Measurements from ENCODE around the gene PTX4.
"Not testable (repeated sequence)": the region's sequence is repeated elsewhere in the genome, so short reads cannot be mapped to it uniquely, and the experiment has no call there.

PTX4 gene

DNA sequence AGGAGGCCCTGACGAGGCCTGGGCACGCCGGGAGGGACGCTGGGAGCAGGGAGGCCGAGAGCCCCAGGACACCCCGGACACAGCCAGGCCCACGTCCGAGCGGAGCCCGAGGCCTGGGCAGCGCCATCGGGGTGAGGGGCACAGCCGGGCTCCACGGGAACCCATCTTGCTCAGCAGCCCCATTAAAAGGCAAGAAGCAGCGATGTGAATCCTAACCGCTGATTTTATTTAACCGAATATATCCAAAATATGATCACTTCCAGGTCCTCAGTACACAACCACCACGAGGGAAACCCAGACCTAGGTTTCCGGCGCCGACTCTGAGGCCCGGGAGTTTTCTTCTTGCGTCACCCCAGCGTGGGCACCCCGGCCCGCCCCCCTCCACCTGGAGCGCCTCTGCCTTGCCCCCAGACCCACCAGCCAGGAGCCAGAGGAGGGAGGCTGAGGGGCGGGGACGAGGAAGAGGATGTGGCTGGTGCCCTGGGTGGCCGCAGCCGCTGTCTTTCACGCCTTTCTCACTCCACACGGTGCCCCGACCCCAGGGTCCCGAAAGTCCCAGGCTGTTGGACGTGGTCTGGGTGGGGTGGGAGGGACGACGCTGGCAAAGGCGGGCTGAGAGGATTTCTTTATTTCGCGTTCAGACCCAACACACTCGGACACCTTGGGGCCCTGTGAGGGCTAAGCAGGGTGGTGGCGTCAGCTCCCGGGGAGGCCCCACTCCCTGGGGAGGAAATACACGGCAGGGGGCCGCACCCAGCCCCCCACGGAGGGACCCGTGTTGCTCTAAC is 43.8 kb downstream of the PTX4 start:
- Histone ChIP-seq H3K9ac (ENCODE audit: low read depth, low read length) (no peak overlapping the region), H3K4me1 (ENCODE audit: insufficient read depth, low read length) (no peaks in the 10 kb centered on the region), H3K36me3 (ENCODE audit: insufficient read depth, low read length) (no peaks in the 10 kb centered on the region), H3K9me3 (ENCODE audit: control insufficient read depth, insufficient read depth, low read length) (no peaks in the 10 kb centered on the region)

DNA sequence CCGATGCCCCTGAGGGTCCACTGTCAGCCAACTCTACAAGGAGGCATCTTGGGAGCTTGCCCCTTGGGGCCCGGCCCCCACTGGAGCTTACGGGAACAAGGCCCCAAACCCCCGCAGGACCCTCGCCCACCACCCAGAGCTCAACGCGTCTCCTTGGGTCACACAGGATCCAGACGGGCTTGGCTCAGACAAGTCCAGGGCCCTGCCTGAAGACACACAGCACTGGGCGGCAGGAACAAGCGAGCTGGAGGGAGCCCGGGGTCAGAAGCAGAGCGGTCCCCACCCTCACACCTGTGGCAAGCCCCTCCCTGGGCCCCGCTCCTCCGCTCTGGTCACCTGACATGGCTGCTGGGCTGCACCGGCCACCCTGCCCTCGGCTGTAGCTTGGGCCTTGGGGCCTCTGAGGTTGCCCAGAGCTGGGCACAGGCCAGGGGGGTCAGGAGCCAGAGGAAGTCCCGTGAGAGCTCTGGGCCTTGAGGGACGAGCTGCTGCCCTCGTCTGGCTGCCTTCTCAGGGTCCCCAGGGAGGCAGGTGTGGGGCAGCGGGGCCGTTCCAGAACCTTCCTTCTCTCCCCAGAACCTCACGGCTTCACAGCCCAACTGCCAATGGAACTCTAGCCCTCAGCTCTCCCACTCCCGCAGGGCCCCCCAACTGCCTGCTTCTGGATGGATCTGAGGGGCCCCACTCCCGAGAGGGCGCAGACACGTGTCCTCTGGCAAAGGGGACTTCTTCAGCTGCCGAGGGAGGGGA is 44.6 kb downstream of the PTX4 start, which contains the start of gene CCDC154:
TSS of gene CCDC154 (minus strand) at position 577 of the 750 bp plus-strand sequence. CDS start at position 343, 234 bp downstream.
- Histone ChIP-seq H3K9ac (ENCODE audit: low read depth, low read length) (no peak within 1 kb of the TSS), H3K9me3 (ENCODE audit: control insufficient read depth, insufficient read depth, low read length) (no peaks in the 10 kb centered on the region), H3K36me3 (ENCODE audit: insufficient read depth, low read length) (no peaks in the 10 kb centered on the region), H3K4me1 (ENCODE audit: insufficient read depth, low read length) (no peaks in the 10 kb centered on the region)

DNA sequence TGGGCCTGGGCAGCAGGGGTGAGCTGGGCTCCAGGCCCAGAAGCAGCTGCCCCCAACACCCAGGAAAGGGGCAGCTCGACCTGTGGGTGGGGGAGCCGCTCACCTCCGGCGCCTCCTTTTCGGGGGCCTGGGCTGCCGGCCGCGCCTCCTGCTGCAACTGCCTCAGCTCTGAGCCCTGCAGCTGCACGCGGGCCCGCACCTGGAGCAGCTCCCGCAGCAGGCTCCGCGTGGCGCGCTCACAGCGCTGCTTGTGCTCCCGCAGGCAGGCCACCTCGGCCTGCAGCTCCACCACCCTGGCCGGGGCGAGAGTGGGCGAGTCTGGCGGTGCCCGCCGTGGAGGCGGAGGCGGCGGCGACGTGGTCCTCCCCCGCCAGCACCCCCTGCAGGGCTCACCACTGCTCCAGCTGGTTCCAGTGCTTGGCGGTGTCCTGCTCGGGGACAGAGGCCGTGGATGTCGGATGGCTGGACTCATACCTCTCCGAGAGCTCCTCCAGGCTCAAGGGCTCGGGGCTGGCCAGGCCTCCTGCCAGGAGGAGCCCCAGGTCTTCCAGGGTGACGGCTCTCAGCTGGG is 45.3 kb downstream of the PTX4 start:
- no peak overlapping the region for H3K9ac ChIP-seq (ENCODE audit: low read depth, low read length)
- no peaks in the 10 kb centered on the region for H3K36me3 ChIP-seq (ENCODE audit: insufficient read depth, low read length)
- H3K9me3 ChIP-seq (ENCODE audit: control insufficient read depth, insufficient read depth, low read length) = no peaks in the 10 kb centered on the region
- H3K4me1 ChIP-seq (ENCODE audit: insufficient read depth, low read length) = no peaks in the 10 kb centered on the region

DNA sequence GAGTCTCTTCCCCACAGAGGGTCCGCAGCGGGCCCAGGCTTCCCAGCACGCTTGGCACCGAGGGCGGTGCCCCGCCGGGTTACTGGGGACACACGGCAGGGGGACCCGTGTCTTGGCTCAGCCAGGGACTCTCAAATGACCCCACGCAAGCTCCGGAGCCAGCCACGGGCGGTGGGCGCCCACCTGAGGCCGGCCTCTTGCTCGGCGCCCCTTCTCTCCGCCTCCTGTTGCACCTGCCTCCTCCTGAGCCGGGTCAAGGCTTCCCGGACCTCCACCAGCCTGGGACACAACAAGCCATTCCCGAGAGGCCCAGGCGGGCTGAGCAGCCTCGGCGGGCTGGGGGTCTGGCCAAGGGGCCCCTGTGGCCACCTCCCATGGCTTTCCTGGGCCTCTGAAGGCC is 46.0 kb downstream of the PTX4 start:
- Histone ChIP-seq H3K9ac (ENCODE audit: low read depth, low read length) (no peak overlapping the region), H3K4me1 (ENCODE audit: insufficient read depth, low read length) (no peaks in the 10 kb centered on the region), H3K9me3 (ENCODE audit: control insufficient read depth, insufficient read depth, low read length) (no peaks in the 10 kb centered on the region)

DNA sequence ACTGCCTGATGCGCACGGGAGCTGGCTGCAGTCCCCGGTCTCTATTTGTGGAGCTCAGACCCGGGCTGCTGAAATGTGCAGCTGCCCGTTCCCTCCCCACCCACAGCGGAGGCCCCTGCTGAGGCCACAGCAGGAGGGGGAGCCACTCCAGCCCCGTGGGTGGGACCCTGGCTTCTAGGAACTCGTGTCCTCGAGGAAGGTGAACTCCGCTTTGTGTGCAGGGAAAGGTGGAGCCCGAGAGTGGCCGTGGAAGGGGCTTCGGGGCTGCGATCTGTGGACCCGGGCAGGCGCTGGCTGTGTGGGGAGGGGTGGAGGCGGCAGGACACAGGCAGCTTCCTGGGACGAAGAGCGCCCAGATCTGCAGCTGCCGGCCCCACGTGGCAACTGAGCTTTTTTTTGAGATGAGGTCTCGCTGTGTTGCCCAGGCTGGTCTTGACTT is 47.3 kb downstream of the PTX4 start:
- no peaks in the 10 kb centered on the region for H3K4me1 ChIP-seq (ENCODE audit: insufficient read depth, low read length)
- no peaks in the 10 kb centered on the region for H3K9me3 ChIP-seq (ENCODE audit: control insufficient read depth, insufficient read depth, low read length)
- no peaks in the 10 kb centered on the region for H3K36me3 ChIP-seq (ENCODE audit: insufficient read depth, low read length)
- H3K9ac ChIP-seq (ENCODE audit: low read depth, low read length) = no peak overlapping the region

More for the DNA sequence above, 46.0 kb downstream of the PTX4 start:
- no peaks in the 10 kb centered on the region for H3K36me3 ChIP-seq (ENCODE audit: insufficient read depth, low read length)

DNA sequence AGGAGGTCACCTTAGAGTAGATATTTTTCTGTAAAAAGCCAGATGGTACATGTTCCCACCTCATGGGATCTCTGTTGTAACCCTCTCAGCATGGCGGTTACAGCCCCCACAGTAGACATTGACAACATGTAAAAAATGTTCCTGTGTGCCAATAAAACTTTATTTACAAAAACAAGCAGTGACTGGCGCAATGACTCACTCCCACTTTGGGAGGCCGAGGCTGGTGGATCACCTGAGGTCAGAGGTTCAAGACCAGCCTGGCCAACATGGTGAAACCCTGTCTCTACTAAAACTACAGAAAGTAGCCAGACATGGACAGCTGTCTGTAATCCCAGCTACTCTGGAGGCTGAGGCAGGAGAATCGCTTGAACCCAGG is 49.1 kb downstream of the PTX4 start:
- not testable (repeated sequence) for H3K9me3 ChIP-seq (ENCODE audit: control insufficient read depth, insufficient read depth, low read length); H3K9ac ChIP-seq (ENCODE audit: low read depth, low read length); H3K4me1 ChIP-seq (ENCODE audit: insufficient read depth, low read length)

DNA sequence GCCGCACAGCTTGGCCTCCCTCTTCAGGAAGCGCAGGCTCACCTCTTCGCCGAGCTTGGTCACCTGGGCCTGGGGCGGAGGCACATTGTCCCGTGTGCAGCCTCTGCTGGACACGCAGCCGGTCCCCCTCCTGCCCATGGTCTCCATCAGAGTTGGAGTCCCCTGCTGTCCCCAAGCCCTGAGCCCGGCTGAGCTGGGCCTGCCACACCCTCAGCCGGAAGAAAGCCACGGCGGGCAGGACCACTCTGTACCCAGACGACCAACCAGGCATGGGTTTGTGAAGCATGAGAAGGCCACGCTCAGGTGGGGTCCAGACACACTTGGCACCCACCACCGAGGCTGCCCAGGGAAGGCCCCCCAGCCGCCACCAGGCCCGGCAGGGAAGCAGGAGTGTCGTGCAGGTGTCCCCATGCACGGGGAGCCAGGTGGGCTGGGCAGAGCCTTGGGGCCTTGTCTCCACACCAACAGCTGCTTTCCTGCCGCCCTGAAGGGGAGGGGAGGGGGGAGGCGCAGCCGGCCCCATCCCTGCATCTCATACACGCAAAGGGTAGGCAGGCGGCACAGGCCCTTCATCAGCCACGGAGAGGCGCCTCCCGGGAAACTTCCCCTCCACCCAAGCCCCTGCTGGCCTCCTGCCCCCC is 49.6 kb downstream of the PTX4 start:
- H3K9me3 ChIP-seq (ENCODE audit: control insufficient read depth, insufficient read depth, low read length) = no peaks in the 10 kb centered on the region
- H3K36me3 ChIP-seq (ENCODE audit: insufficient read depth, low read length) = no peaks in the 10 kb centered on the region
- H3K4me1 ChIP-seq (ENCODE audit: insufficient read depth, low read length) = no peaks in the 10 kb centered on the region
- H3K9ac ChIP-seq (ENCODE audit: low read depth, low read length) = no peak overlapping the region

More for the DNA sequence above, 49.1 kb downstream of the PTX4 start:
- not testable (repeated sequence) for H3K36me3 ChIP-seq (ENCODE audit: insufficient read depth, low read length)

DNA sequence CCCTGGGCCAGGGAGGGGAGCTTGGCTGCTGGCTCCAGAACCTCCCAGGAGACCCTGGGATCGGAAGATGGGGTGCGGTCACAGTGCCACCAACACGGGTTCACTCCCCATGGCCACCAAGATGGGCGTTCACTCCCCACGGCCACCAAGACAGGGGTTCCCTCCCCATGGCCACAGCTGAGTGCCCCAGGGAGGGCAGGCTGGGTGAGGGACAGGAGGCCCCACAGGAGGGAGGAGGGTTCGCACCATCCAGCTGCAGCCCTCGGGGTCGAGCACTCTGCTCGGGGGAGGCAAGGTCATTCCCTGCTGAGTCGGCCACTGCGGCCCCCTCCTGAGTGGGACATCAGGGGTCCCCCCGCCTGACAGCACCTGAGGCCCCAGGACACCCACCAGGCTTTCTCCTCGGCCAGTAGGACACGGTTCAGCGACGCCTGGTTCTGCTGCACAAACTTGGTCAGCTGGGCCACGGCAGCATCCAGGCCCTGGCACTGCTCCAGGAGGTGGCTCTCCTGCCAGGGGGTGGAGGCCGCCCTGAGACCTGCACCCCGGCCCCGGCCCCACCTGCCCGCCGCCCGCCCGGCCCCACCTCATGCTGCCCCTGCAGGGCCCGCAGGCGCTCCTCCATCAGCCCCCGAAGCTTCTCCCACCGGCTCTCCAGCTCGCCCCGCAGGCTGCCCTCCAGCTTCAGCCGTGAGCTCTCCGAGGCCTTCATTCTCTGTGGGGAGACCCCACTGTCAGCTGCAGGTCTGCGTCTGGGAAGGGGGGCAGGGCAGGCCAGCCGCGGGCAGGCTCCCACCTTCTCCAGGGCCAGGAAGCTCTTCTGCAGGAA is 50.3 kb downstream of the PTX4 start:
- no peaks in the 10 kb centered on the region for H3K9me3 ChIP-seq (ENCODE audit: control insufficient read depth, insufficient read depth, low read length)
- H3K4me1 ChIP-seq (ENCODE audit: insufficient read depth, low read length) = no peaks in the 10 kb centered on the region
- no peak overlapping the region for H3K9ac ChIP-seq (ENCODE audit: low read depth, low read length)
- H3K36me3 ChIP-seq (ENCODE audit: insufficient read depth, low read length) = no peaks in the 10 kb centered on the region

DNA sequence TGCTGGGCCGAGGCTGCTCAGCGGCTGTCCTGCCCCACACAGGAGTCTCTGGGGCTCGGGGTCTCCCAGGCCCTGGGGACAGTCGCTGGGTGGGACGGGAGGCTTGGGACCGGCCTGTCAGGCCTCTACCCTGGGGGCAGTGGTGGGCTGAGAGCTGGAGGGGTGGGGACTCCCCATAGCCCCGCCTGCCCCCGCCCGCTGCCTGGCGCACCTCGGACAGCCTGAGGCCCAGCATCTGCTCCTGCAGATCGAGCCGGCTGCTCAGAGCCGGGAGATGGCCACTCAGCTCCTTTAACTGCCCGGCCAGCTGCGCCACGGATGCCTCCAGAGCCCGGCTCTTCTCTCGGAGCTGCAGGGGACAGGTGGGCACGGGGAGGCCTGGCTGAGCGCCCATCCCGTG is 51.1 kb downstream of the PTX4 start:
- Histone ChIP-seq H3K4me1 (ENCODE audit: insufficient read depth, low read length) (no peaks in the 10 kb centered on the region), H3K9me3 (ENCODE audit: control insufficient read depth, insufficient read depth, low read length) (no peaks in the 10 kb centered on the region), H3K36me3 (ENCODE audit: insufficient read depth, low read length) (no peaks in the 10 kb centered on the region), H3K9ac (ENCODE audit: low read depth, low read length) (no peak overlapping the region)

DNA sequence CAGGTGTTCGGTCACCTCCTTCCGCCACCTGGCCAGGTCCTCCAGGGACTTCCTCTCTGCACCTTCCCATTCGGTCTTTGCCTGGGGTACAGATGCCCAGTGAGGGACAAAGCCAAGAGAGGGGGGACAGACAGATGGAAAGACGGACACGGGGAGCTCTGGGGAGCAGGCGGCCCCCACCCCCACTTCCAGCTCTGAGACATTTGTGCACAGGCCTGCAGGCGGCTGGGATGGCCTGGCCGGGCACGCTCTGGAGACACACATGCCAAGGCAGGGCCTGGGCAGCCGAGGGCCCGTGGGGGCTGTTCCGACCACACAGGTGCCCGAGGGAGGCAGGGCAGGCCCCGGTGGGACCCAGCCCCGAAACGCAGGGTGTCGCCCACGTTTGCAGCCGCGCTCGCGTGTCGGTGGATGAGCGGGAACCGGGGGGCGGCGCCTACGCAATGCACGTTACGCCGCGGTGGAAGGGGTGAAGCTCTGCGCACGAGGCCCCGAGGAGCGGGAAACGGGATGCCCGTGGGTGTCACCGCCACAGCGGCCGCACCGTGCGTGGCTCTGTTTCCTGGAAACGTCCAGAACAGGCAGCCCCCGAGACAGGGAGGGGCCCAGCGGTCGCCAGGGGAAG is 51.9 kb downstream of the PTX4 start:
- Histone ChIP-seq H3K36me3 (ENCODE audit: insufficient read depth, low read length) (no peaks in the 10 kb centered on the region), H3K4me1 (ENCODE audit: insufficient read depth, low read length) (no peaks in the 10 kb centered on the region), H3K9me3 (ENCODE audit: control insufficient read depth, insufficient read depth, low read length) (no peaks in the 10 kb centered on the region), H3K9ac (ENCODE audit: low read depth, low read length) (no peak overlapping the region)

DNA sequence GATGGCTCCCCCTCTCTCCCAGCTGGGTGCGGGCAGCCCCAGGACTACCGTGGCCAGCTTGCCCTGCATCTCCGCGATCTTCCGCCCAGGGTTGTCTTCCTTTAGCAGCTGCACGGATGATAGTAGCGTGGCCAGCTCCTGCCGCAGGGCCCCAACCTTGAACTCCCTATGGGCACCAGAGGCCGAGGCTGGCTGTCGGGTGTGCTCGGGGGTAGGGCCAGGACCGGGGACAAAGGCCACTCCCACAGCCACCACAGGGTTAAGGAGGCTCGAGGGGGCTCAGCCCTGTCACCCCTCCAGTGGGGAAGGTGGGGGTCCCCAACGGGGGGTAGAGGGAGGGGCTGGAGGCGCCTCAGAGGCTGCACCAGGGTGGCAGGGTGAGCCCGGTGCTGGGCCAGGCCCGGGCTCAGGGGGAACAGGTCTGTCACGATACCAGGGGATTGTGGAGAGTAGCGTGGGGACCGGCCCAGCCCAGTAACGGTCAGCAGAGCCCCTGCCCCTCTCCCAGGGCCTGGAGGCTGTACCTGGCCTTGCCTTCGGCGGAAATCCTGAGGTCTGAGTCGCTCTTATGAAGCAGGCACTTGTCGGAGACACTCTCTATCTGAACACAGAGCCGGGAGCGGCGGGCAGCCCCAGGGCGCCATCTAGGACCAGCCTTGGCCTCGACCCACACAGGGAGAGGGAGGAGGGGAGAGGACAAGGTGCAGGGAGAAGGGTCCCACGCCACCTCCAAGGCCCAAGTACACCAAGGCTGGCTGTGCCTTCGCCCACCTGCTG is 52.6 kb downstream of the PTX4 start:
- no peaks in the 10 kb centered on the region for H3K9me3 ChIP-seq (ENCODE audit: control insufficient read depth, insufficient read depth, low read length)
- H3K4me1 ChIP-seq (ENCODE audit: insufficient read depth, low read length) = no peaks in the 10 kb centered on the region
- H3K9ac ChIP-seq (ENCODE audit: low read depth, low read length) = no peak overlapping the region
- no peaks in the 10 kb centered on the region for H3K36me3 ChIP-seq (ENCODE audit: insufficient read depth, low read length)
